GM19468 (cell line): ENCODE results near the gene SOST.
"Not testable (repeated sequence)": the region's sequence is repeated elsewhere in the genome, so short reads cannot be mapped to it uniquely, and the experiment has no call there.

Experiments
- ATAC-seq: cut with Tn5 transposase; IDR thresholded peaks from one replicate; pipeline ENCODE4 v1.9.1; 2021; ENCODE audit warnings: mild to moderate bottlenecking, moderate library complexity, moderate number of reproducible peaks; ENCODE audit not compliant: unreplicated experiment; ENCODE audit errors: extremely low read depth

SOST gene

GRCh38 chr17:43758497-43759174 is at the start of gene SOST:
SOST (minus strand) TSS chr17:43758791; CDS start chr17:43758741, 50 bp downstream.
- no peak for ATAC-seq

GRCh38 chr17:43808076-43808475 is 49.5 kb upstream of the SOST start:
- ATAC-seq: no peak

GRCh38 chr17:43805117-43805516 is 46.5 kb upstream of the SOST start:
- no peak for ATAC-seq

GRCh38 chr17:43803758-43804157 is 45.2 kb upstream of the SOST start:
- ATAC-seq: no peak

- ATAC-seq: no peak
Measured at GRCh38 chr17:43801844-43802243, 43.3 kb upstream of the SOST start.

GRCh38 chr17:43800736-43801135 is 42.1 kb upstream of the SOST start:
- no peak for ATAC-seq

GRCh38 chr17:43799047-43799446 is 40.5 kb upstream of the SOST start:
- ATAC-seq: no peak

- not testable (repeated sequence) for ATAC-seq
Measured at GRCh38 chr17:43798024-43798423, 39.4 kb upstream of the SOST start.

- ATAC-seq: not testable (repeated sequence)
Measured at GRCh38 chr17:43792668-43793067, 34.1 kb upstream of the SOST start.

GRCh38 chr17:43791589-43791988 is 33.0 kb upstream of the SOST start:
- no peak for ATAC-seq

GRCh38 chr17:43790311-43790940 is 31.8 kb upstream of the SOST start:
- ATAC-seq: no peak

- no peak for ATAC-seq
Measured at GRCh38 chr17:43789482-43789881, 30.9 kb upstream of the SOST start.

- no peak for ATAC-seq
Measured at GRCh38 chr17:43788540-43788939, 29.9 kb upstream of the SOST start.

- ATAC-seq: no peak
Measured at GRCh38 chr17:43787728-43788127, 29.1 kb upstream of the SOST start.

- no peak for ATAC-seq
Measured at GRCh38 chr17:43784628-43785101, 26.1 kb upstream of the SOST start.

GRCh38 chr17:43784068-43784467 is 25.5 kb upstream of the SOST start:
- ATAC-seq: no peak

GRCh38 chr17:43782913-43783680 is 24.5 kb upstream of the SOST start:
- no peak for ATAC-seq

- ATAC-seq: no peak
Measured at GRCh38 chr17:43780135-43780534, 21.5 kb upstream of the SOST start, which contains the start of gene CFAP97D1. CFAP97D1 (plus strand) TSS chr17:43780435; CDS start chr17:43780463, 28 bp downstream.

GRCh38 chr17:43779145-43780125 is 20.8 kb upstream of the SOST start:
- no peak for ATAC-seq
